Measurements from ENCODE around the gene FAF1. TPM values are rescaled to one million over a fixed set of nuclear protein-coding genes. Genes with fewer than 3 reads are reported as not detected.
"Not testable (repeated sequence)": the region's sequence is repeated elsewhere in the genome, so short reads cannot be mapped to it uniquely, and the experiment has no call there.

Gene FAF1
- total RNA-seq, 2 donors from 2014 or later: 17.8 to 27.5 TPM

DNA sequence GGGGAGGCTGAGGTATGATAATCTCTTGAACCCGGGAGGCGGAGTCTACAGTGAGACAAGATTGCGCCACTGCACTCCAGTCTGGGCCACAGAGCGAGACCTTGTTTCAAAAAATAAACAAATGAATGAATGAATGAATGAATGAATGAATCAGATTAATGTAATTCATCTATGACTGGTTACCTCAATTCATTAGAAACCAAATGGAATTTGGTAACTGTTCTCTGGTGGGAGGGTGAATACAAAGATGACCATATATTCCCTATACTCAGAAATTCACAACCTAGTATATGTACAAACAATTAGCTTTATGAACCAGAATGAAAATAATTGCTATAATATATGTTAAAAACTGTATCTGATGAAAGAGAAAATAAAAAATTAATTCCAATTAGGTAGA lies 80.9 kb downstream of the FAF1 start:
- no peak overlapping the region for H3K4me3 ChIP-seq
- H3K9me3 ChIP-seq: no peaks in the 10 kb centered on the region
- ATAC-seq: no peak
- H3K27me3 ChIP-seq: no peaks in the 10 kb centered on the region
- no peak overlapping the region for H3K27ac ChIP-seq
- WGBS, 2 donors: 96 to 98% methylated on average over 4 of the region's 4 CpGs
- intact Hi-C loops (cut with DNase I): loop anchor here (10.0 kb wide), 1 partner anchor 166 kb away; no protein-coding TSS in a partner anchor
- DNase-seq: no peak
- peaks cover 18% of the 10 kb centered on the region for H3K4me1 ChIP-seq
- no peaks in the 10 kb centered on the region for H3K36me3 ChIP-seq (replicated peaks in 1 of 2; ENCODE audit: insufficient read depth in 1 of 2, low read depth in 2 of 2)
- TF ChIP-seq POLR2A (IDR thresholded peaks at IDR 0.05): no peak
- TF ChIP-seq, protein P1, sequence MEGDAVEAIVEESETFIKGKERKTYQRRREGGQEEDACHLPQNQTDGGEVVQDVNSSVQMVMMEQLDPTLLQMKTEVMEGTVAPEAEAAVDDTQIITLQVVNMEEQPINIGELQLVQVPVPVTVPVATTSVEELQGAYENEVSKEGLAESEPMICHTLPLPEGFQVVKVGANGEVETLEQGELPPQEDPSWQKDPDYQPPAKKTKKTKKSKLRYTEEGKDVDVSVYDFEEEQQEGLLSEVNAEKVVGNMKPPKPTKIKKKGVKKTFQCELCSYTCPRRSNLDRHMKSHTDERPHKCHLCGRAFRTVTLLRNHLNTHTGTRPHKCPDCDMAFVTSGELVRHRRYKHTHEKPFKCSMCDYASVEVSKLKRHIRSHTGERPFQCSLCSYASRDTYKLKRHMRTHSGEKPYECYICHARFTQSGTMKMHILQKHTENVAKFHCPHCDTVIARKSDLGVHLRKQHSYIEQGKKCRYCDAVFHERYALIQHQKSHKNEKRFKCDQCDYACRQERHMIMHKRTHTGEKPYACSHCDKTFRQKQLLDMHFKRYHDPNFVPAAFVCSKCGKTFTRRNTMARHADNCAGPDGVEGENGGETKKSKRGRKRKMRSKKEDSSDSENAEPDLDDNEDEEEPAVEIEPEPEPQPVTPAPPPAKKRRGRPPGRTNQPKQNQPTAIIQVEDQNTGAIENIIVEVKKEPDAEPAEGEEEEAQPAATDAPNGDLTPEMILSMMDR (IDR thresholded peaks at IDR 0.05): no peak

- Histone ChIP-seq H3K4me3 (no peak overlapping the region), H3K4me1 (peaks cover 18% of the 10 kb centered on the region), H3K36me3 (replicated peaks in 1 of 2; ENCODE audit: insufficient read depth in 1 of 2, low read depth in 2 of 2) (no peaks in the 10 kb centered on the region), H3K27ac (no peak overlapping the region), H3K9me3 (no peaks in the 10 kb centered on the region), H3K27me3 (no peaks in the 10 kb centered on the region)
- no peak for TF ChIP-seq POLR2A (IDR thresholded peaks at IDR 0.05)
- TF ChIP-seq, protein P1 (IDR thresholded peaks at IDR 0.05): no peak
- intact Hi-C loops (cut with DNase I): loop anchor here (10.0 kb wide), 1 partner anchor 166 kb away; no protein-coding TSS in a partner anchor
- ATAC-seq (no peak), DNase-seq (no peak)
Measured at GRCh38 chr1:50878434-50878833, 81.6 kb downstream of the FAF1 start.

GRCh38 chr1:50877641-50878040 lies 82.4 kb downstream of the FAF1 start:
- Histone ChIP-seq H3K4me3 (no peak overlapping the region), H3K4me1 (peaks cover 18% of the 10 kb centered on the region), H3K27ac (no peak overlapping the region), H3K9me3 (no peaks in the 10 kb centered on the region), H3K27me3 (no peaks in the 10 kb centered on the region), H3K36me3 (replicated peaks in 1 of 2; ENCODE audit: insufficient read depth in 1 of 2, low read depth in 2 of 2) (no peaks in the 10 kb centered on the region)
- DNase-seq: no peak
- no peak for ATAC-seq
- intact Hi-C loops (cut with DNase I): loop anchor here (10.0 kb wide), 1 partner anchor 167 kb away; no protein-coding TSS in a partner anchor
- WGBS, 2 donors: 38 to 48% methylated on average over 1 of the region's 1 CpG
- TF ChIP-seq POLR2A (IDR thresholded peaks at IDR 0.05): no peak
- TF ChIP-seq, protein P1 (IDR thresholded peaks at IDR 0.05): no peak

DNA sequence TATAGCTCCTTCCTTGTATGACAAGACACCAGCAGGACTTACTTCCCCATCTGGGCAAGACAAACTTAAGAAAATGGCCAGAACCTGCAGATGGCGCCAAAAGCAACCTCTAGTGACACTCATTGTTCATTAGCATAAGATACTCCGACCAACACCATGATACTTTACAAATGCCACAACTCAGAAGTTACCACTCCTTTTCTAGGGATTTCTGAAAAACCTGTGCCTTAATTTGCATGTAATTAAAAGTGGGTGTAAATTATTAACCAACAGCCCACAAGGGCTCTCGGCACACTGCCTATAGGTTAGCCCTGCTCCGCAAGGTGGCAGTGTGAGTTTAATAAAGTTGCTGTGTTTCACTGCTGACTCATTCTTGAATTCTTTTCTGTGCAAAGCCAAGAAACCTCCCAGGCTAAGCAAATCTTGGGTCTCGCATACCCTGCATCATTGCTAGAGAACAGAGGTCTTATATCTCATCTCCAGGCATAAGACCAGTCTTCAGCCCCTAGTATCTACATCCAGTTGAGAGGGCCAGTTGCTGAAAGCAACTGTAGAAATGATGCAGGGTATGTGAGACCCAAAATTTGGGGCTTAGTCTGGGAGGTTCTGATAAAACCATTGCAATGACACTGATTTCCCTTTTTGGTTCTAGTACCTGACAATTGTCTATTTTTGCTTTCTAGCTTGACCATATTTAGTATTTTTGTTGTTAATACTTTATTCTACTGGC lies 86.4 kb downstream of the FAF1 start:
- Histone ChIP-seq H3K4me1 (no peaks in the 10 kb centered on the region), H3K4me3 (no peak overlapping the region), H3K27me3 (no peaks in the 10 kb centered on the region), H3K36me3 (replicated peaks in 1 of 2; ENCODE audit: insufficient read depth in 1 of 2, low read depth in 2 of 2) (no peaks in the 10 kb centered on the region), H3K9me3 (no peaks in the 10 kb centered on the region), H3K27ac (no peak overlapping the region)
- DNase-seq (peak; percentile 62 to 83 (median 79)), ATAC-seq (peak; percentile 94)
- WGBS, 2 donors: 33 to 43% methylated on average over 5 of the region's 5 CpGs
- TF ChIP-seq POLR2A (IDR thresholded peaks at IDR 0.05): no peak
- TF ChIP-seq, protein P1 (IDR thresholded peaks at IDR 0.05): peak; percentile 54 to 94 (median 67)
- intact Hi-C loops (cut with DNase I): loop anchor here (10.0 kb wide), 1 partner anchor 171 kb away; no protein-coding TSS in a partner anchor

GRCh38 chr1:50864845-50865244 lies 95.2 kb downstream of the FAF1 start:
- 100% methylated on average over 1 to 3 of the region's 3 CpGs for WGBS, 2 donors
- ATAC-seq; H3K9me3 ChIP-seq; H3K36me3 ChIP-seq (replicated peaks in 1 of 2; ENCODE audit: insufficient read depth in 1 of 2, low read depth in 2 of 2); H3K27me3 ChIP-seq; H3K27ac ChIP-seq; H3K4me1 ChIP-seq; intact Hi-C loops (cut with DNase I); H3K4me3 ChIP-seq; DNase-seq: not testable (repeated sequence)
